Activated naive CD4-positive, alpha-beta T cell treated with anti-CD3 and anti-CD28 coated beads for 36 hours (primary cell): ENCODE results near the gene NLRC5. TPM values are rescaled to one million over a fixed set of nuclear protein-coding genes. Genes with fewer than 3 reads are reported as not detected.
"Not testable (repeated sequence)": the region's sequence is repeated elsewhere in the genome, so short reads cannot be mapped to it uniquely, and the experiment has no call there.

Experiments
- CTCF ChIA-PET: fragments of 350-600 bp; sonication (Branson Sonifier 250); formaldehyde crosslinking; loops from one replicate; lab custom pipeline; 2021; ENCODE audit warnings: antibody characterized with exemption; lab: Charles Lee
- DNase-seq: peaks from one replicate; pipeline ENCODE4 v3.0.0-alpha.2; 2020
- H3K27ac Mint-ChIP-seq: one replicate; pipeline ENCODE4 v1.8.0; 2021; ENCODE audit warnings: mild to moderate bottlenecking, mixed read lengths
- H3K27me3 Mint-ChIP-seq: one replicate; pipeline ENCODE4 v1.8.0; 2021; ENCODE audit warnings: low read depth, mixed read lengths
- H3K36me3 Mint-ChIP-seq: one replicate; pipeline ENCODE4 v1.8.0; 2021; ENCODE audit warnings: low read depth, mixed read lengths
- H3K4me1 Mint-ChIP-seq: one replicate; pipeline ENCODE4 v1.8.0; 2021; ENCODE audit warnings: low read depth, mixed read lengths
- H3K4me3 Mint-ChIP-seq: one replicate; pipeline ENCODE4 v1.8.0; 2021; ENCODE audit warnings: mild to moderate bottlenecking, moderate library complexity, mixed read lengths
- H3K9me3 Mint-ChIP-seq: one replicate; pipeline ENCODE4 v1.8.0; 2021; ENCODE audit warnings: mixed read lengths
- intact Hi-C: fragments of 100-400 bp; cut with micrococcal nuclease; formaldehyde crosslinking; loops from one replicate; pipeline ENCODE4 v1.15.1; 2023
- total RNA-seq, 2 experiments: library from RNA; stranded (reverse); gene quantifications; one replicate each; pipeline ENCODE4 v1.2.3, GENCODE V29; 2021

Gene NLRC5
- total RNA-seq, 2 experiments from 2014 or later: 104 to 119 TPM

DNA sequence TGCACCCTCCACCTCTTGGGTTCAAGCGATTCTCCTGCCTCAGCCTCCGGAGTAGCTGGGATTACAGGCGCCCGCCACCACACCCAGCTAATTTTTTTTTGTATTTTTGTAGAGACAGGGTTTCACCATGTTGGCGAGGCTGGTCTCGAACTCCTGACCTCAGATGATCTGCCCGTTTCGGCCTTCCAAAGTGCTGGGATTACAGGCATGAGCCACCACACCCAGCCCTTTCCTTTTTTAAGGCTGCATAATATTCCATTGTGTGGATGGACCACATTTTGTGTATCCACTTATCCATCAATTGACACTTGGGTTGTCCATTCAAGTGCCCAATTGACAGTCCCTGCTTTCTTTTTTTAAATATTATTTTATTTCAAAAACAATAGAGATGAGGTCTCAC is 73.8 kb downstream of the NLRC5 start:
- H3K27ac Mint-ChIP-seq, DNase-seq, H3K4me3 Mint-ChIP-seq, H3K9me3 Mint-ChIP-seq, intact Hi-C loops, H3K27me3 Mint-ChIP-seq, H3K4me1 Mint-ChIP-seq: not testable (repeated sequence)
- H3K36me3 Mint-ChIP-seq: peaks cover 21% of the 10 kb centered on the region
- CTCF ChIA-PET: interaction anchor here (0.5 to 1.9 kb wide), 6 partner anchors 10 to 150 kb away, joined by 3 to 7 read pairs (median 4); no protein-coding TSS in a partner anchor

DNA sequence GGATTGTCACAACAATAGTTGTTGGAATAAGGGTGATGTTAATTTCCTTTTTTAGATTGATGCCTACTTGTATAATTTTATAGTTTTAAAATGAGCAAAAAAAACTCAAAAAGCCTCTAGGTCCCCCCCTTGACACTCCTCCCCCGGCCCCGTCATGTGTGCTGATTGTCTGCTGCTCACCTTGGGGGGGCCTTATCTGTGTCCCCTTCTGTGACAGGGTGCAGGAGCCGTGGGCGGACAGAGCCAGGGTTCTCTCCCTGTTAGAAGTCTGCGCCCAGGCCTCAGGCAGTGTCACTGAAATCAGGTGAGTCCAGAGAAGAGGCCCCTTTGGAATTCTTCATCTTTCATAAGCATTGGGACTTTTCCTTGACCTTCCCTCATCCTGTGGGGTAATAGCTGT is 75.6 kb downstream of the NLRC5 start:
- Mint-ChIP-seq H3K4me1 (peaks cover 5% of the 10 kb centered on the region), H3K27ac (no peak overlapping the region), H3K9me3 (no peaks in the 10 kb centered on the region), H3K27me3 (no peaks in the 10 kb centered on the region), H3K4me3 (no peak overlapping the region), H3K36me3 (peaks cover 21% of the 10 kb centered on the region)
- intact Hi-C loops: no loop called here
- DNase-seq: no peak
- CTCF ChIA-PET: interaction anchor here (1.3 to 1.8 kb wide), 2 partner anchors 19 to 20 kb away, joined by 4 read pairs; no protein-coding TSS in a partner anchor

DNA sequence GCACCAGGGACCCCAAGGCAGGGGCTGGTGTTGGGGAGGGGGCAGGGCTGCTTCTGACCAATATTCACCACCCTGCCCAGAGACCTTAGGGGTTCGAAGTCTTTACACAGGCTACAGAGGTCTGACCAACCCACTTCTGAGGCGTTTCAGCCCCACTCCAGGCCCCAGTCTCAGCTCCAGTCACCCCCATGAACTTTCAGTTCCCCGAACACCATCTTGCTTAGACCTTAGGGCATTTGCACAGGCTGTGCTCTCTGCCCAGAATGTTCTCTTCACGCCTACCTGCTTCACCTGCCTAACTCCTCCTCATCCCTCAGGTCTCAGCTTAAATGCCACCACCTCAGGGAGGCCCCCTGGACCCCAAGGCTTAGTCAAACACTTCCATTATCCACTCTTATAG is 77.3 kb downstream of the NLRC5 start:
- DNase-seq: no peak
- Mint-ChIP-seq H3K36me3 (peaks cover 19% of the 10 kb centered on the region), H3K27me3 (no peaks in the 10 kb centered on the region), H3K4me3 (no peak overlapping the region), H3K4me1 (peaks cover 12% of the 10 kb centered on the region), H3K27ac (no peak overlapping the region), H3K9me3 (no peaks in the 10 kb centered on the region)
- CTCF ChIA-PET: interaction anchor here (0.5 to 1.9 kb wide), 5 partner anchors 10 to 183 kb away, joined by 4 to 10 read pairs (median 4); no protein-coding TSS in a partner anchor
- intact Hi-C loops: no loop called here

DNA sequence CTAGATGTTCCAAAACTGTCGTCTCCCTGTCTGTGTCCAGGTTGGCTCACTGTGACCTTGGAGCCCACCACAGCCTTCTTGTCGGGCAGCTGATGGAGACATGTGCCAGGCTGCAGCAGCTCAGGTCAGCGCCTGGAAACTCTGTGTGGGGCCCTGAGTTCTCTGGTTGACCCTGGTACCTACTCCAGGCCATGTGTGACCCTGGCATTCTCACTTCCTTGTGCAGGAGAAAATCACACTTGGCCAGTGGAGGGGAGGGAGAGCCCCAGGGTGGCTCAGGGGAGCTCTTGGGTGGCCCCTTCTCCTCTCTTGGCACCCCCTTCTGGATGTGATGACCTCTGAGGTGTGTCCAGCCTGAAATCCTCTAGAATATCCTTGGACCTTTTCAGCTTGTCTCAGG is 78.0 kb downstream of the NLRC5 start:
- Mint-ChIP-seq H3K9me3 (no peaks in the 10 kb centered on the region), H3K27me3 (no peaks in the 10 kb centered on the region), H3K36me3 (peaks cover 20% of the 10 kb centered on the region), H3K4me1 (peaks cover 12% of the 10 kb centered on the region), H3K27ac (peak overlapping the region; percentile 65), H3K4me3 (no peak overlapping the region)
- CTCF ChIA-PET: interaction anchor here (1.5 to 1.9 kb wide), 3 partner anchors 17 to 105 kb away, joined by 4 to 10 read pairs (median 7); no protein-coding TSS in a partner anchor
- DNase-seq: no peak
- intact Hi-C loops: no loop called here

DNA sequence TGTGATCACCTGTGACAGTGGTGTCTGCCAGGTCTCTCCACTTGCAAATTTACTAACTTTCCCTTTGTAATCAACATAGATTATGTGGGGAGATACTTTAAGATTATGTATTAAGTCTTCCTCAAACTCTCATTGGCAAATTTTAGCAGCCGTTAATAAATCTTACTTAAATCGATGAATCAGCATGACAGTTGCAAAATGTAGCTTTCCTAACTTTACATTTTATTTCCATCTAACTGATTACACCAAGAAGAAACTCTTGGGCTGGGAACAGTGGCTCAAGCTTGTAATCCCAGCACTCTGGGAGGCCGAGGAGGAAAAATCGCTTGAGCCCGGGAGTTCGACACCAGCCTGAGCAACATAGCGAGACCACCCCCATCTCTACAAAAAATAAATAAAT is 79.7 kb downstream of the NLRC5 start:
- intact Hi-C loops: no loop called here
- Mint-ChIP-seq H3K36me3 (peaks cover 16% of the 10 kb centered on the region), H3K4me3 (no peak overlapping the region), H3K4me1 (peaks cover 12% of the 10 kb centered on the region), H3K27ac (no peak overlapping the region), H3K9me3 (no peaks in the 10 kb centered on the region), H3K27me3 (no peaks in the 10 kb centered on the region)
- no peak for DNase-seq
- CTCF ChIA-PET: interaction anchor here (1.4 to 1.7 kb wide), 2 partner anchors 15 to 104 kb away, joined by 6 to 8 read pairs; no protein-coding TSS in a partner anchor

DNA sequence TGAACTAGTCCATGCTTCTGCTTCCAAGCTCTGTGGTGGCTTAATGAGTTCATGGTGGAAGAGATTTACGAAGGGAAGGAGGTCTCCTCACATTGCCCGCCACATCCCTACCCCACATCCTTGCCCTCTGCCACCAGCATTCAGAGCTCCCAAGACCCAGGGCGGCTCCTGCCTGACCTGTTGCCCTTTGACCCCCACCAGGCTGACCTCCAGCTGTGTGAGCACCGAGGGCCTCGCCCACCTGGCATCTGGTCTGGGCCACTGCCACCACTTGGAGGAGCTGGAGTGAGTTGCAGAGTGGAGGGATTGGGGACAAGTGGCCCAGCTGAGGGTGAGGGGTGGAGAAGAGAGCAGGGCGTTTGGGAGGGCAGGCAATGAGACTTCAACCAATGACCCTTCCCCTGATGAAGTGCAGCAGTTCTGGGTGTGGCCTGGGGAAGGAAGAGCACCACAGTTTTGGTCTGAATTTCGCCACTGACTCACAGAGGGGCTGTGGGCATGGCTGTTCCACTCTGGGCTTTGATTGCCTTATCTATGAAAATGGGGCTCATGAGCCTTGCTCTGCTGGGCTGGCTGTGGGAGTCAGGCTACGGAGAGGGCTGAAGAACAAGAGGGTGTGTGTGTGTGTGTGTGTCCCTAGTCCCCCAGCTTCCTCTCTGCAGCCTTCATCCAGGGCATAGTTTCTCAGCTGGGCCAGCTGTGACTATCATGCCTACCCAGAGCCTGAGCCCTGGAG is 80.4 kb downstream of the NLRC5 start:
- Mint-ChIP-seq H3K4me3 (no peak overlapping the region), H3K27me3 (no peaks in the 10 kb centered on the region), H3K27ac (peak overlapping the region; percentile 59), H3K36me3 (peaks cover 13% of the 10 kb centered on the region), H3K4me1 (peaks cover 12% of the 10 kb centered on the region), H3K9me3 (no peaks in the 10 kb centered on the region)
- intact Hi-C loops: no loop called here
- CTCF ChIA-PET: interaction anchor here (0.6 to 1.7 kb wide), 4 partner anchors 12 to 105 kb away, joined by 3 to 8 read pairs (median 4); no protein-coding TSS in a partner anchor
- DNase-seq: no peak

DNA sequence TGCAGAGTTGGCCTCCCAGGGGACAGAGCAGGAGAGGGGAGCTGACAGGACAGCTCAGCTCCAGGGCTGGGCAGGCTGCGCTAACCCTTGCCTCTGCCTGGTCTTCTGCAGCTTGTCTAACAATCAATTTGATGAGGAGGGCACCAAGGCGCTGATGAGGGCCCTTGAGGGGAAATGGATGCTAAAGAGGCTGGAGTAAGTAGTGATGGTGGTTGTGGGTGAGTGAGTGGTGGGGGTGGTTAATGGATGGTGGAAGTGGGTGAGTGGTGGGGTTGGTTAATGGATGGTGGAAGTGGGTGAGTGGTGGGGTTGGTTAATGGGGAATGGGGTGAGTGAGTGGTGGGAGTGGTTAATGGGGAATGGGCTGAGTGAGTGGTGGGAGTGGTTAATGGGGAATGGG is 81.1 kb downstream of the NLRC5 start:
- CTCF ChIA-PET: interaction anchor here (0.6 to 1.7 kb wide), 3 partner anchors 11 to 23 kb away, joined by 3 to 8 read pairs (median 3); no protein-coding TSS in a partner anchor
- Mint-ChIP-seq H3K36me3 (peaks cover 13% of the 10 kb centered on the region), H3K9me3 (no peaks in the 10 kb centered on the region), H3K27ac (no peak overlapping the region), H3K4me3 (no peak overlapping the region), H3K4me1 (peaks cover 12% of the 10 kb centered on the region), H3K27me3 (no peaks in the 10 kb centered on the region)
- intact Hi-C loops: no loop called here
- no peak for DNase-seq

DNA sequence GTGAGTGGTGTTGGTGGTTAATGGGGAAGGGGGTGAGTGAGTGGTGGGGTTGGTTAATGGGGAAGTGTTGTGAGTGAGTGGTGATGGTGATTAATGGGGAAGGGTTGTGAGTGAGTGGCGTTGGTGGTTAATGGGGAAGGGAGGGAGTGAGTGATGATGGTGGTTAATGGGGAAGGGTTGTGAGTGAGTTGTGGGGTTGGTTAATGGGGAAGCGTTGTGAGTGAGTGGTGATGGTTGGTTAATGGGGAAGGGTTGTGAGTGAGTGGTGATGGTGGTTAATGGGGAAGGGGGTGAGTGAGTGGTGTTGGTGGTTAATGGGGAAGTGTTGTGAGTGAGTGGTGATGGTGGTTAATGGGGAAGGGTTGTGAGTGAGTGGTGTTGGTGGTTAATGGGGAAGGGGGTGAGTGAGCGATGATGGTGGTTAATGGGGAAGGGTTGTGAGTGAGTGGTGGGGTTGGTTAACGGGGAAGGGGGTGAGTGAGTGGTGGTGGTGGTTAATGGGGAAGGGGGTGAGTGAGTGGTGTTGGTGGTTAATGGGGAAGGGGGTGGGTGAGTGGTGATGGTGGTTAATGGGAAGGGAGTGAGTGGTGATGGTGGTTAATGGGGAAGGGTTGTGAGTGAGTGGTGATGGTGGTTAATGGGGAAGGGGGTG is 81.8 kb downstream of the NLRC5 start:
- H3K9me3 Mint-ChIP-seq, H3K4me3 Mint-ChIP-seq, DNase-seq, H3K27me3 Mint-ChIP-seq, intact Hi-C loops, H3K27ac Mint-ChIP-seq: not testable (repeated sequence)
- CTCF ChIA-PET: interaction anchor here (1.0 kb wide), 1 partner anchor 106 kb away, joined by 6 read pairs; no protein-coding TSS in a partner anchor
- Mint-ChIP-seq H3K4me1 (peaks cover 12% of the 10 kb centered on the region), H3K36me3 (peaks cover 13% of the 10 kb centered on the region)

DNA sequence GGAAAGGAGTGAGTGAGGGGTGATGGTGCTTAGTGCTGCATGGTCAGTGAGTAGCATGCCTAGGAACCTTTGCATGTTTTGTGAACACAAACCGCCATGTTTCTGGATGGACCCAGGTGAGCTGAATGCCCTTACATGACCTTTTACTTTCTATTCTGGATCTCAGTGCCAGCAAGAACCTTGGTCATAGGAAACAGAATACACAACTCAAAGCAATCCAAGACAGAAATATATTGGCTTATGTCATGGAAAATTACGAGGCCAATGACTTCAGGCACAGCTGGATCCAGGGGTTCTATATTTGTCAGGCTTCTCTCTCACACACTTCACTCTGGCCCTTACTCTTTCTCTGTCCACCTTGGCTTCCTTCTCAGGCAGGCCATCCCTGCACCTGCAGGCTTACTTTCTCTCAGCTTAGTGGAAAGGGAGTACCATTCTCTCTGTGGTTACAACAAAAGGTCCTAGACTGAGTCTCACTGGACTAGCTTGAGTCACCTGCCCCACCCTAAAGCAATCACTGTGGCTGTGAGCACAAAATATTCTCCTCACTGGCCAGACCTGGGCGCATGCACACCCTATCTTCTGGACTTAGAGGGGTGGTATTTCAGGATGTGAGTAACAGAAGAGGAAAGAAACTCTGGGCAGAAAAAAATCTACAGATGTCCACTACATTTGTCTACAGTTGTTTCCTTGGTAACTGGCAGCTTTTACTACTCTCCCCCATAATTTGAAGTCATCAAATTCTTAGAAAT is 82.7 kb downstream of the NLRC5 start:
- peaks cover 12% of the 10 kb centered on the region for H3K4me1 Mint-ChIP-seq
- intact Hi-C loops: no loop called here
- DNase-seq: no peak
- H3K4me3 Mint-ChIP-seq: no peak overlapping the region
- CTCF ChIA-PET: interaction anchor here (1.0 to 3.1 kb wide), 3 partner anchors 12 to 107 kb away, joined by 3 to 9 read pairs (median 6); no protein-coding TSS in a partner anchor
- no peaks in the 10 kb centered on the region for H3K27me3 Mint-ChIP-seq
- H3K36me3 Mint-ChIP-seq: peaks cover 16% of the 10 kb centered on the region
- H3K27ac Mint-ChIP-seq: peak overlapping the region; percentile 44
- H3K9me3 Mint-ChIP-seq: no peaks in the 10 kb centered on the region

DNA sequence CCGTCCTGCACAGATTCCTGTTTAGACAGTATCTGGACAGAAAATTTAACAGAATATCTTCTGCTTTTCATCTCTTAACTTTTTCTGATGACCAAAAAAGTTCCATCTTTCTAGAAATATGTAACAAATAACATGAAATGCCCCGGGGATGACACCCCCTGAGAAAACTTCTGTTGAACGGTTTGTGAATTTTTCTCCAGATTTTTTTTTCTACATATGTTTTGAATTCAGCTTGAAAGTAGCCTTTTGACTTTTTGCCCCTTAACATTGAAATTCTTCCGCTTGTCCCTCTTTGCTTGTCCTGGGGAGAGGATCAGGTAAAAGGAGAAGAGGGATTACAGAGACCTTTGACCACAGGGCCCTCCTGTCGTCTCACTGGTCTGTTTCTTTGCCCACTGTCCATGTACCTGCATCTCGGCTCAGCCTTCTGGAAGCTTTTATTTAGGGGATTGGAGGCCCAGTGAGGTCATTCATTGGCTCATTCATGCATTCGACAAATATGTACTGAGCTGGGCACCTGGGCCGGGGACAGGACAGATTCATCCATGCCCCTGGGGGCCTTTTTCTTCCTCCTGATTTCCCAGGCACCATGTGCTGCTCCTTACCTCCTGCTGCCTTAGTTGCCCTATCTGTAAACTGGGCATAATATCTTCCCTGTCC is 83.4 kb downstream of the NLRC5 start:
- DNase-seq: no peak
- Mint-ChIP-seq H3K36me3 (peaks cover 15% of the 10 kb centered on the region), H3K27ac (peak overlapping the region; percentile 31), H3K27me3 (no peaks in the 10 kb centered on the region), H3K4me3 (no peak overlapping the region), H3K9me3 (no peaks in the 10 kb centered on the region), H3K4me1 (peaks cover 12% of the 10 kb centered on the region)
- CTCF ChIA-PET: interaction anchor here (1.0 to 3.1 kb wide), 3 partner anchors 11 to 108 kb away, joined by 3 to 9 read pairs (median 6); no protein-coding TSS in a partner anchor
- intact Hi-C loops: no loop called here

DNA sequence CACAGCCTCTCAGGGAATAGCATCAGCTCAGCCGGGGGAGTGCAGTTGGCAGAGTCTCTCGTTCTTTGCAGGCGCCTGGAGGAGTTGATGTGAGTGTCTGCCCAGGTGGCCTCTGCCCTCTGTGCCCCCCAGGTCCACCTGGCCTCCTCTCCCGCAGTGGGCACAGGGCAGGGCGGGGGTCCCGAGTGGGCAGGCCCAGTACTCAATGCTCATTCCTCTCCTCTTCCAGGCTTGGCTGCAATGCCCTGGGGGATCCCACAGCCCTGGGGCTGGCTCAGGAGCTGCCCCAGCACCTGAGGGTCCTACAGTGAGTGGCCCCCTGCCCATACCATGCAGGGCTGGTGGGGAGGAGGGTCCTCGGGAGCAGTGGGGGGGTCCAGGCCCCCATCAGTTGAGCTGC is 88.4 kb downstream of the NLRC5 start:
- Mint-ChIP-seq H3K4me1 (peaks cover 2% of the 10 kb centered on the region), H3K36me3 (peaks cover 3% of the 10 kb centered on the region), H3K9me3 (no peaks in the 10 kb centered on the region), H3K4me3 (no peak overlapping the region), H3K27ac (no peak overlapping the region), H3K27me3 (no peaks in the 10 kb centered on the region)
- CTCF ChIA-PET: interaction anchor here (2.1 kb wide), 1 partner anchor 14 kb away, joined by 7 read pairs; the partner anchor contains the start of gene CPNE2
- intact Hi-C loops: no loop called here
- no peak for DNase-seq
